GM12872 (cell line): Measurements from ENCODE around the gene RAMP1.

Source experiments
- CTCF ChIP-seq: IDR thresholded peaks from 3 replicates; pipeline ENCODE4 v1.5.1; 2011; ENCODE audit warnings: low read depth, mild to moderate bottlenecking, low read length, moderate library complexity; ENCODE audit not compliant: insufficient read depth

Gene RAMP1

GRCh38 chr2:237885931-237886684 is 26.7 kb downstream of the RAMP1 start:
- TF ChIP-seq CTCF: no peak

GRCh38 chr2:237886685-237887481 is 27.5 kb downstream of the RAMP1 start:
- TF ChIP-seq CTCF: no peak

GRCh38 chr2:237888389-237888788 is 29.0 kb downstream of the RAMP1 start:
- no peak for TF ChIP-seq CTCF

- no peak for TF ChIP-seq CTCF
Observed at GRCh38 chr2:237889016-237889415, 29.6 kb downstream of the RAMP1 start.

- TF ChIP-seq CTCF: no peak
Observed at GRCh38 chr2:237889811-237890210, 30.4 kb downstream of the RAMP1 start.

- no peak for TF ChIP-seq CTCF
Observed at GRCh38 chr2:237892478-237892877, 33.1 kb downstream of the RAMP1 start.

- TF ChIP-seq CTCF: no peak
Observed at GRCh38 chr2:237892984-237893595, 33.7 kb downstream of the RAMP1 start.
